Endothelial cell of umbilical vein (primary cell): ENCODE measurements around the gene OR4D2.

Source experiments
- EZH2 ChIP-seq: IDR thresholded peaks from 2 replicates; pipeline ENCODE4 v1.6.1; 2012; ENCODE audit warnings: borderline replicate concordance, low read depth, mild to moderate bottlenecking, moderate library complexity, low read length, inconsistent platforms; ENCODE audit not compliant: severe bottlenecking
- POLR2A ChIP-seq: IDR thresholded peaks from 2 replicates; pipeline ENCODE4 v1.6.1; 2012; ENCODE audit warnings: low read depth, mild to moderate bottlenecking, control low read depth, low read length
- POLR2AphosphoS5 ChIP-seq: IDR thresholded peaks from 2 replicates; pipeline ENCODE4 v1.6.1; 2012; ENCODE audit warnings: low read depth, mild to moderate bottlenecking, control low read depth, low read length, moderate library complexity; ENCODE audit not compliant: insufficient read depth
- TF ChIP-seq, protein P1 (sequence below), 2 donors: IDR thresholded peaks; 1 replicate in 1 of 2; 2 replicates in 1 of 2; pipeline ENCODE4 v1.5.1; 2011; ENCODE audit warnings: low read length in 2 of 2, mild to moderate bottlenecking in 2 of 2, moderate library complexity in 2 of 2, control low read depth in 1 of 2, inconsistent platforms in 1 of 2, low read depth in 1 of 2; ENCODE audit not compliant: insufficient read depth in 1 of 2; ENCODE audit errors: extremely low read depth in 1 of 2

DNA sequence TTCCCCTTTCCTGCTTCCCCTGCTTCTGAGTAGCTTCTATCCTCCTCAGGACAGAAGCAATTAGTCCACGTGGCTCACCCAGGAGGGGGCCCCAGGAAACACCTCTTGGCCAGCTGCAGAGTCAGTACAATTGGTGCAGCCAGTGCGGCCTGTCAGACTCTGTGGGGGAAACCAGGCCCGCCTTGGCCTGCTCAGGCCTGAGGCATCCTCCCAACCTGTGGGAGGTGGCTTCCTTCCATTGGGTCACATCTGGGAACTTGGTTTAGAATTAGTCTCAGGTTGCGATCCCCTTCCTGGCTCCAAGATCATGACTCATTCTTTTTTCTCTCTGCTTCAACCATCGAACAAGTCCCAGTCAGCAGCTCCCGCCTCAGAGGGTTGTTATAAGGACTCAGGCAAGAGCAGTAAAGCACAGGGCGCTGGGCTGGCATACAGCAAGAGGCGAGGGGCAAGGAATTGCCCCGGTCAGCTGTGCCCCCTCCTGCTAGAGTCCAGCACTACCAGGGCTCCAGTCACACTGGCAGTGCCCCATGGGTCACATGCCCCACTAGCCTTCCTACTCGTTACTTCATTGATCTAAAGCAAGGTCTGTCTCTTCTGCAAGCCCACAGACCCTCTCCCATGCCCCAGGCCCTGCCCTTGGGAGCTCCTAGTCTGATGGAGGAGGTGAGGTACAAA is 17.7 kb downstream of the OR4D2 start:
- TF ChIP-seq EZH2 (no peak), POLR2A (no peak), POLR2AphosphoS5 (no peak)
- TF ChIP-seq, protein P1, sequence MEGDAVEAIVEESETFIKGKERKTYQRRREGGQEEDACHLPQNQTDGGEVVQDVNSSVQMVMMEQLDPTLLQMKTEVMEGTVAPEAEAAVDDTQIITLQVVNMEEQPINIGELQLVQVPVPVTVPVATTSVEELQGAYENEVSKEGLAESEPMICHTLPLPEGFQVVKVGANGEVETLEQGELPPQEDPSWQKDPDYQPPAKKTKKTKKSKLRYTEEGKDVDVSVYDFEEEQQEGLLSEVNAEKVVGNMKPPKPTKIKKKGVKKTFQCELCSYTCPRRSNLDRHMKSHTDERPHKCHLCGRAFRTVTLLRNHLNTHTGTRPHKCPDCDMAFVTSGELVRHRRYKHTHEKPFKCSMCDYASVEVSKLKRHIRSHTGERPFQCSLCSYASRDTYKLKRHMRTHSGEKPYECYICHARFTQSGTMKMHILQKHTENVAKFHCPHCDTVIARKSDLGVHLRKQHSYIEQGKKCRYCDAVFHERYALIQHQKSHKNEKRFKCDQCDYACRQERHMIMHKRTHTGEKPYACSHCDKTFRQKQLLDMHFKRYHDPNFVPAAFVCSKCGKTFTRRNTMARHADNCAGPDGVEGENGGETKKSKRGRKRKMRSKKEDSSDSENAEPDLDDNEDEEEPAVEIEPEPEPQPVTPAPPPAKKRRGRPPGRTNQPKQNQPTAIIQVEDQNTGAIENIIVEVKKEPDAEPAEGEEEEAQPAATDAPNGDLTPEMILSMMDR (IDR thresholded peaks at IDR 0.05; ENCODE audit: extremely low read depth in 1 of 2, insufficient read depth in 1 of 2, low read depth in 1 of 2, low read length in 2 of 2): no peak
